SK-N-MC (cell line): ENCODE results near the gene QPCT.

Experiments used
- EZH2 ChIP-seq: fragments of 200-600 bp; sonication (generic); IDR thresholded peaks from one replicate; pipeline ENCODE4 v1.6.1; 2017; ENCODE audit warnings: antibody characterized with exemption
- FOXP2 ChIP-seq: optimal IDR thresholded peaks from 2 replicates; pipeline ENCODE3; 2011; ENCODE audit warnings: mild to moderate bottlenecking, moderate library complexity; ENCODE audit not compliant: insufficient read depth; ENCODE audit errors: extremely low read length, control extremely low read depth

- TF ChIP-seq FOXP2 = no peak
- no peak for TF ChIP-seq EZH2
Observed at GRCh38 chr2:37323176-37323780, 21.2 kb upstream of the QPCT start.
